RWPE1 (cell line): ENCODE measurements around the gene VKORC1.

Source experiments
- CTCF ChIA-PET: fragments of 350-600 bp; sonication (Branson Sonifier 250); formaldehyde crosslinking; extraction: SDS; loops from one replicate; lab custom pipeline; 2021; lab: Yijun Ruan, JAX
- POLR2A ChIA-PET: fragments of 400-600 bp; formaldehyde crosslinking; extraction: SDS; loops from one replicate; lab custom pipeline; 2020; ENCODE audit warnings: antibody characterized with exemption; ENCODE audit not compliant: low non-redundant PET; lab: Yijun Ruan, JAX
- DNase-seq: peaks from one replicate; pipeline ENCODE4 v3.0.0; 2012; ENCODE audit warnings: low spot score
- H3K27ac ChIP-seq: fragments of 450-650 bp; 2 replicates; pipeline ENCODE4 v1.5.1; 2017
- TF ChIP-seq, protein P1 (sequence below): fragments of 450-650 bp; conservative IDR thresholded peaks from 2 replicates; pipeline ENCODE4 v1.5.1; 2017; ENCODE audit warnings: low read depth, mild to moderate bottlenecking

Gene VKORC1

GRCh38 chr16:31118223-31119155, 23.9 kb upstream of the VKORC1 start:
- CTCF ChIA-PET = interaction anchor here (0.7 to 1.4 kb wide), 5 partner anchors 19 to 333 kb away, joined by 3 to 7 read pairs (median 3); no protein-coding TSS in a partner anchor
- POLR2A ChIA-PET = interaction anchor here (0.5 to 1.7 kb wide), 7 partner anchors 10 to 29 kb away, joined by 3 to 15 read pairs (median 5); partner anchors contain the start of gene PRSS8
- H3K27ac ChIP-seq = peak overlapping the region; percentile 92
- TF ChIP-seq, protein P1, sequence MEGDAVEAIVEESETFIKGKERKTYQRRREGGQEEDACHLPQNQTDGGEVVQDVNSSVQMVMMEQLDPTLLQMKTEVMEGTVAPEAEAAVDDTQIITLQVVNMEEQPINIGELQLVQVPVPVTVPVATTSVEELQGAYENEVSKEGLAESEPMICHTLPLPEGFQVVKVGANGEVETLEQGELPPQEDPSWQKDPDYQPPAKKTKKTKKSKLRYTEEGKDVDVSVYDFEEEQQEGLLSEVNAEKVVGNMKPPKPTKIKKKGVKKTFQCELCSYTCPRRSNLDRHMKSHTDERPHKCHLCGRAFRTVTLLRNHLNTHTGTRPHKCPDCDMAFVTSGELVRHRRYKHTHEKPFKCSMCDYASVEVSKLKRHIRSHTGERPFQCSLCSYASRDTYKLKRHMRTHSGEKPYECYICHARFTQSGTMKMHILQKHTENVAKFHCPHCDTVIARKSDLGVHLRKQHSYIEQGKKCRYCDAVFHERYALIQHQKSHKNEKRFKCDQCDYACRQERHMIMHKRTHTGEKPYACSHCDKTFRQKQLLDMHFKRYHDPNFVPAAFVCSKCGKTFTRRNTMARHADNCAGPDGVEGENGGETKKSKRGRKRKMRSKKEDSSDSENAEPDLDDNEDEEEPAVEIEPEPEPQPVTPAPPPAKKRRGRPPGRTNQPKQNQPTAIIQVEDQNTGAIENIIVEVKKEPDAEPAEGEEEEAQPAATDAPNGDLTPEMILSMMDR = no peak
- peak; percentile 69 for DNase-seq

DNA sequence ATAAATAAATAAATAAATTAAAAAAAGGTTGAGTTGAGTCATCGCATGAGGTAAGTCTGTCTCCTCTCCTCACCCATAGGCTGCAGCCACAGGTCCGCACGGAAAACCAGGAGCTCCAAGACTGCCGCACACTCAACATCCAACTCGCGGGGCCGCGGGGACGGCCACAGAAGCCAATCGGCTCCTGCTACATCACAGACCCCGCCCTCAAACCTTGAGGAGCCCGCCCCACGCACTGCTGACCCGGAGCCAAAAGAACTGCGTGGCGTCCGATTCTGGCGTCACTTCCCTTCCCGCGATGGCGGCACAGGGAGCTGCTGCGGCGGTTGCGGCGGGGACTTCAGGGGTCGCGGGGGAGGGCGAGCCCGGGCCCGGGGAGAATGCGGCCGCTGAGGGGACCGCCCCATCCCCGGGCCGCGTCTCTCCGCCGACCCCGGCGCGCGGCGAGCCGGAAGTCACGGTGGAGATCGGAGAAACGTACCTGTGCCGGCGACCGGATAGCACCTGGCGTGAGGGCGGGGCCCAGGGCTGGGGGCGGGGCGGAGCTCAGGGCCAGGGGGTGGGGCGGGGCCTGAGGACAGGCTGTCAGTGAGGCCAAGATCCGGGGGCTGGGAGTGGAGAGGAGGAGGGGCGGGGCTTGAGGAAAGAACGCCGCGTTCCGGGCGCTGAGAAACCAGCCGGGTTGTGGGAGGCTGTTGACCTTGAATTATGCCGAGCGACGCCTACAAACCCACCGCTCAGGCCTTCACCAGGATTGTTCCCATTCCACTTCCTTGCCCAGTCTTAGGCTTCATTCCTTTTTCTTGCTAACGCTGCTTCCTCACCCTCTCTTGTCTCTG, 23.0 kb upstream of the VKORC1 start, which contains the start of gene KAT8:
Gene KAT8, plus strand, starts transcription at position 281 of the 839 bp plus-strand sequence. Its CDS starts 18 bp downstream, at position 299.
- peak within 1 kb of the TSS; percentile 92 for H3K27ac ChIP-seq
- DNase-seq = peak; percentile 98
- TF ChIP-seq, protein P1 = no peak
- POLR2A ChIA-PET = interaction anchor here (0.5 to 1.7 kb wide), 12 partner anchors 11 to 340 kb away, joined by 3 to 15 read pairs (median 4); partner anchors contain the start of gene PRSS8
- CTCF ChIA-PET = interaction anchor here (0.6 to 1.4 kb wide), 3 partner anchors 25 to 467 kb away, joined by 3 to 7 read pairs (median 5); partner anchors contain the start of gene PRR14

GRCh38 chr16:31114468-31114867, 19.9 kb upstream of the VKORC1 start:
- TF ChIP-seq, protein P1 = no peak
- CTCF ChIA-PET = interaction anchor here (0.7 to 1.1 kb wide), 2 partner anchors 28 to 172 kb away, joined by 3 to 7 read pairs; no protein-coding TSS in a partner anchor
- peak overlapping the region; percentile 92 for H3K27ac ChIP-seq
- DNase-seq = no peak
- POLR2A ChIA-PET = no interaction called here

DNA sequence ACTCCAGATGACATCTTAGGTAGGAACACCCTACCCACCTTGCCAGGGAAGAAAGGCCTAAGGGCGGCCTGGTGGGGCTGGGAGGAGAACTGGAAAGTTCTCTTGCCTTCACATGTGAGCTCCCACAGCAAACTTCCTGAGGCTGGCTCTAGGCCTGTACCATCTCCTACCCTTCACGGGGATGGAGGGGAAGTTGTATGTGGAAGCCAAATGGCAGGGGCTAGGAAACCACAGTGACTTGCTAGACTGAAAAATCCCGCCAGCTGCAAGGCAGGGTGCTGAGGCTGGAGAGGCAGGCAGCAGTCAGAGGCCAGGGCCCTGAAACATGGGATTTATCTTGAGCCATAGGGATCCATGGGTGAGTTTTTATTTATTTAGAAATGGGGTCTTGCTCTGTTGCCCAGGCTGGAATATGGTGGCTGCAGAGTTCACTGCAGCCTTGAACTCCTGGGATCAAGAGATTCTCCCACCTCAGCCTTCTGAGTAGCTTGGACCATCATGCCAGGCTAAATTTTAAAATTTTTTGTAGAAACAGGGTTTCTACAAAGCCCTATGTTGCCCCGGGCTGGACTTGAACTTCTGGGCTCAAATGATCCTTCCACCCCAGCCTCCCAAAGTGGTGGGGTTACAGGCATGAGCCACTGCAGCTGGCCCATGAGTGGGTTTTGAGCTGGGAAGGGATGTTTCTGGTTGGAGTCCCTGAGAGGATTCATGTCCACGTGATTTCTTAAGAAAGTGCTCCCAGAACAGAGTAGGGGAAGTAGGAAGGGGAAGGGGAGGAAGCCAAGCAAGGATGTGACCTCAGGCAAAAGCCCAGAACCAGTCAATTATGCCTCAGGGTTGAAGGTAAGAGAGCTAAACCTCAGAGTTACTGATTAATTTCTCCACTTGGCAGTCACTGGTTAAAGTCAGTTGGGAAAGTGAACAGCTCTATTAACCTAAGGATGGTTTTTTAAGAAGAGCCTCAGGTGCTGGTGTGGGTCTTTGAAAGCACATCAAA, 18.8 kb upstream of the VKORC1 start:
- H3K27ac ChIP-seq = peak overlapping the region; percentile 92
- DNase-seq = no peak
- TF ChIP-seq, protein P1 = no peak
- POLR2A ChIA-PET = no interaction called here
- CTCF ChIA-PET = interaction anchor here (0.6 to 1.1 kb wide), 3 partner anchors 29 to 338 kb away, joined by 3 to 7 read pairs (median 5); no protein-coding TSS in a partner anchor

- no peak for DNase-seq
- peak overlapping the region; percentile 92 for H3K27ac ChIP-seq
- TF ChIP-seq, protein P1 = no peak
- ChIA-PET POLR2A (no interaction called here), CTCF (interaction anchor here (0.6 kb wide), 1 partner anchor 338 kb away, joined by 5 read pairs; no protein-coding TSS in a partner anchor)
Observed at GRCh38 chr16:31112711-31113110, 18.1 kb upstream of the VKORC1 start.
